Breast epithelium (tissue), 4 donors: ENCODE data around the gene PDZD4. TPM values are rescaled to one million over a fixed set of nuclear protein-coding genes. Genes with fewer than 3 reads are reported as not detected.

Source experiments
- DNase-seq, 2 donors: peaks; one replicate each; pipeline ENCODE4 v3.0.0-alpha.2; 2019; ENCODE audit warnings: low spot score in 2 of 2
- H3K27ac ChIP-seq, 2 donors: fragments of 200-600 bp; sonication (generic) in 1 of 2; one replicate each; pipeline ENCODE4 v1.5.1; 2016 to 2019; ENCODE audit warnings: mild to moderate bottlenecking in 1 of 2
- H3K27me3 ChIP-seq, 2 donors: fragments of 200-600 bp; sonication (generic) in 1 of 2; one replicate each; pipeline versions ENCODE4 v1.5.1 to v1.6.0; 2017 to 2019; ENCODE audit warnings: control low read depth in 1 of 2, mild to moderate bottlenecking in 1 of 2
- H3K36me3 ChIP-seq: fragments of 200-600 bp; one replicate; pipeline ENCODE4 v1.5.1; 2019
- H3K4me1 ChIP-seq, 2 donors: fragments of 200-600 bp; sonication (generic); one replicate each; pipeline ENCODE4 v1.5.1; 2016 to 2019; ENCODE audit warnings: control low read depth in 1 of 2
- H3K4me3 ChIP-seq, 3 donors: fragments of 200-600 bp; sonication (generic); 1 replicate in 2 of 3; 2 replicates in 1 of 3; pipeline ENCODE4 v1.5.1; 2016 to 2019; ENCODE audit warnings: mild to moderate bottlenecking in 3 of 3, moderate library complexity in 2 of 3
- H3K9me3 ChIP-seq, 2 donors: fragments of 200-600 bp; sonication (generic) in 1 of 2; one replicate each; pipeline ENCODE4 v1.5.1; 2016 to 2019; ENCODE audit warnings: control low read depth in 1 of 2
- POLR2A ChIP-seq: fragments of 450-650 bp; IDR thresholded peaks from one replicate; pipeline ENCODE4 v1.6.1; 2016; ENCODE audit warnings: antibody characterized with exemption, mild to moderate bottlenecking, moderate library complexity
- POLR2AphosphoS5 ChIP-seq, 3 donors: sonication (generic); formaldehyde crosslinking; IDR thresholded peaks; one replicate each; pipeline ENCODE4 v1.6.1; 2017; ENCODE audit warnings: antibody characterized with exemption in 3 of 3
- intact Hi-C: fragments of 100-400 bp; cut with DNase I; formaldehyde crosslinking; loops from one replicate; pipeline ENCODE4 v1.15.1; 2023; ENCODE audit warnings: low total_unique reads
- total RNA-seq, 3 donors: library from RNA; depleted of rRNA; stranded (reverse); fragments of >200 nt; gene quantifications; one replicate each; pipeline ENCODE4 v1.1.0, GENCODE V29; 2016
- TF ChIP-seq, protein P1 (sequence below), 3 donors: fragments of 450-650 bp; IDR thresholded peaks; one replicate each; pipeline ENCODE4 v1.5.1; 2016 to 2017; ENCODE audit warnings: antibody characterized with exemption in 3 of 3, mild to moderate bottlenecking in 3 of 3, moderate library complexity in 3 of 3

The PDZD4 gene
- total RNA-seq, 3 donors from 2014 or later = 0.80 to 5.6 (median 2.9) TPM

DNA sequence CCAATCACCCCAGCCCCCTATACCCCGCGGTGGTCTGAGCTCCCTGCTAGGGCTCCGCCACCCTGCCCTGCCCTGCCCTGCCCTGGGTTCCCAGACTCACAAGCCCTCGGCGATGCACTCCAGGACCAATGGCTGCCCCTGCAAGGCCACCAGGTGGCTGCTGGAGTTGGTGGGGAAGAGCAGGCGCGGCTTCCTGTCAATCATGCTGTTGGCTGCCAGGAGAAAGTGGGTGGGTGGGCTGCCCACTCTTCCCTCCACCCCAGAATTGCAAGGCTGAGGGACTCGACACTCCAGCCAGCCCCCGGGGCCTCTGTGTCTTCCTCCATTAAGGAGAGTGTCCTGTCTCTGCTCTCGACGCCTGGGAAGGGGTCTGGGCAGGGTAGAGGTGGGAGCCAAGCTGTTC lies 39.9 kb upstream of the PDZD4 start:
- no peak for DNase-seq
- Histone ChIP-seq H3K4me3 (no peak overlapping the region), H3K27me3 (peaks cover 3 to 86% of the 10 kb centered on the region in 2 donors), H3K27ac (no peak overlapping the region), H3K36me3 (no peaks in the 10 kb centered on the region), H3K4me1 (no peaks in the 10 kb centered on the region), H3K9me3 (no peaks in the 10 kb centered on the region)
- TF ChIP-seq POLR2A (no peak), POLR2AphosphoS5 (IDR thresholded peaks at IDR 0.05) (no peak)
- TF ChIP-seq, protein P1, sequence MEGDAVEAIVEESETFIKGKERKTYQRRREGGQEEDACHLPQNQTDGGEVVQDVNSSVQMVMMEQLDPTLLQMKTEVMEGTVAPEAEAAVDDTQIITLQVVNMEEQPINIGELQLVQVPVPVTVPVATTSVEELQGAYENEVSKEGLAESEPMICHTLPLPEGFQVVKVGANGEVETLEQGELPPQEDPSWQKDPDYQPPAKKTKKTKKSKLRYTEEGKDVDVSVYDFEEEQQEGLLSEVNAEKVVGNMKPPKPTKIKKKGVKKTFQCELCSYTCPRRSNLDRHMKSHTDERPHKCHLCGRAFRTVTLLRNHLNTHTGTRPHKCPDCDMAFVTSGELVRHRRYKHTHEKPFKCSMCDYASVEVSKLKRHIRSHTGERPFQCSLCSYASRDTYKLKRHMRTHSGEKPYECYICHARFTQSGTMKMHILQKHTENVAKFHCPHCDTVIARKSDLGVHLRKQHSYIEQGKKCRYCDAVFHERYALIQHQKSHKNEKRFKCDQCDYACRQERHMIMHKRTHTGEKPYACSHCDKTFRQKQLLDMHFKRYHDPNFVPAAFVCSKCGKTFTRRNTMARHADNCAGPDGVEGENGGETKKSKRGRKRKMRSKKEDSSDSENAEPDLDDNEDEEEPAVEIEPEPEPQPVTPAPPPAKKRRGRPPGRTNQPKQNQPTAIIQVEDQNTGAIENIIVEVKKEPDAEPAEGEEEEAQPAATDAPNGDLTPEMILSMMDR (IDR thresholded peaks at IDR 0.05) = no peak
- intact Hi-C loops = no loop called here

DNA sequence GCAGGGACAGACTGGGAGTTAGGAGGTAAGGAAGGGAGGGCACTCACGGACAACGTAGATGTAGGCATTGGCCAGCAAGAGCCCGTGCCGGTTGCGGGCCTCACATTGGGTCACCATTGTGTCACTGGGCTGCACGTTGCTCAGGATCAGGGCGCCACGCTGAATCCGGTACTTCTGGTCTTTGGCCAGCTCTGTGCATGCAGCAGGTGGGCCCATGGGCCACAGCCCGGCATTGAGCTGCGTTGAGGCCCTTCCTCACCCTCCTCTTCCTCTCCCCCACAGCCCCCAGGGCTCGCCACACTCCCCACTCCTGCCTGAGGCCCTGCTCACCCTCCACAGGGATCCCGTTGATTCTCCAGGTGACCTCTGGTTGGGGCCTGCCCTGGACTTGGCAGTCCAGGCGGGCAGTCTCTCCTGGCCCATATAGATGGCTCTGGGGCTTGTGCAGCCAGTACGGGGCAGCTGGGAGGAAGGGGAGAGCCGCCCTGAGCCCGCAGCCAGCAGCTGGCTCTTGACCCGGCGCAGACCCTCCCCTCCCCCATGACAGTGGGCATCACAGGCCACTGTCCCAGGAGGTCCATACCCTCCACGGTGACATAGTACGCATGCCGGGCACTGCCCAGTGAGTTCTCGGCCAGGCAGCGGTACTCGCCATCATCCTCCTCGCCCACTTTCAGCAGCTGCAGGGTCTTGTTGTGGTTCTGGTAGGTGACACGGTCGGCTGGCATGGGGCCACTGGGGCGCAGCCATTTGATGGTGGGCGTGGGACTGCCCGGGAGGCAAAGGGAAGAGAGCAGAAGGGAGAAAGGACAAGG lies 39.3 kb upstream of the PDZD4 start:
- intact Hi-C loops = no loop called here
- no peaks in the 10 kb centered on the region for H3K4me1 ChIP-seq
- peaks cover 3 to 89% of the 10 kb centered on the region in 2 donors for H3K27me3 ChIP-seq
- H3K9me3 ChIP-seq = no peaks in the 10 kb centered on the region
- no peak overlapping the region for H3K27ac ChIP-seq
- no peak overlapping the region for H3K4me3 ChIP-seq
- TF ChIP-seq POLR2AphosphoS5 (IDR thresholded peaks at IDR 0.05) = no peak
- no peak for TF ChIP-seq POLR2A
- TF ChIP-seq, protein P1 (IDR thresholded peaks at IDR 0.05) = no peak
- no peaks in the 10 kb centered on the region for H3K36me3 ChIP-seq
- DNase-seq = no peak

DNA sequence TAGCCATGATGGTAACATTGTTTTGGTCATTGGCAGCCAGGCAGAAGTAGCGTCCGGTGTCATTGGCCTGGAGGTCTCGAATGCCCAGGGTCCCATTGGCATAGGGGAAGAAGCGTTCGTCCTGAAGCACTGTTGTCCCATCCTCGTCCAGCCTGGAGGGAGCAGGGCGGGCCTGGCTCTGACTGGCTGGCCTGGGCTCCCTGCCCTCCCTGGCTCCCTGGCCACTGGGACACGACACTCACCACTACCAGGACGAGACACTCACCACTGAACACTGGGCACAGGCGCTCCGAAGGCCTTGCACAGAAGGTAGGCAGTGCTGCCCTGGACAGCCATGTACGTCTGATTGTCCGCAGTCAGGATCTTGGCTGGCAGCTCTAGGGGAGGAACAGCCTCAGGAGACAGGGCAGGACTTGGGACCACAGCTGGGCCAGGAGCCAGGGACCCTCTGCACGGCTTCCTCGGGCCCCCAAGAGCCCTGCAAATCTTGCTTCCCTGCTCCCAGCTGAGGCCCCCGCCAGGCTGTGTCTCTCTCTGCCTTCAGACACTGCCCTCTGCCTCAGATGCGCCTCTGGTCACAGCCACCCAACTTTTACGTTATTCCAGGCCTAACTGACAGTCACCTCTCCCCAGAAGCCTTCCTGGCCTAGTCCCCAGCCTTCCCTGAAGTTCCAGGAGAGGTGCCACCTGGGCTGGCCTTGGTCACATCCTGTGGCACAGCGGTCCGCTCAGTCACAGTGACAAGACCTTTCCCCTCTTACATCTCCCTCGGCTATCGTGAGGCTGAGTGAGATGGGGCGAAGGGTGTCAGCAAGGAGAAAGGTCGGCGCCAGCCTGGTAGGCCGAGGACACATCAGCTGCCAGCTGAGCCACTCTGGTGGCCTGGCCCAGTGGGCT lies 38.5 kb upstream of the PDZD4 start:
- Histone ChIP-seq H3K9me3 (no peaks in the 10 kb centered on the region), H3K4me3 (no peak overlapping the region), H3K27me3 (peaks cover 3 to 89% of the 10 kb centered on the region in 2 donors), H3K4me1 (no peaks in the 10 kb centered on the region), H3K27ac (no peak overlapping the region), H3K36me3 (no peaks in the 10 kb centered on the region)
- intact Hi-C loops = no loop called here
- DNase-seq = no peak
- TF ChIP-seq, protein P1 (IDR thresholded peaks at IDR 0.05) = no peak
- no peak for TF ChIP-seq POLR2AphosphoS5 (IDR thresholded peaks at IDR 0.05)
- no peak for TF ChIP-seq POLR2A

DNA sequence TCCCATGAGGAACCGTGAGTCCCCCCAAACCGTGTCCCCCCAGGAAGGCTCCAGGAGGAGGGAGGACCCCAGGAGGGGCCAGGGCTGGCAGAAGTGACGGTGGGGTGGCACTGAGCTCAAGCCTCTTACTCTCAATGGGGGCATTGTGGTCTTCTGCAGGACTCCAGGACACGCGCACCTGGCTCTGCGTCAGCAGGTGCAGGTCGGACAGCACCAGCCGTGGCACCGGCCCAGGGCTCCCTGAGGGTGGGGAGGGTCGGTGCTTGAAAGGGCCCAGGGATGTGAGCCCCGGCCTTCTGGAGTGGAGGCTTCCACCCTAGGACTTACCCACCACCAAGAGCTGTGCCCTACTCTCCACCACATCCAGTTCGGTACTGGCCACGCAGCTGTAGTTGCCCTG lies 37.3 kb upstream of the PDZD4 start:
- Histone ChIP-seq H3K27me3 (peaks cover 3 to 87% of the 10 kb centered on the region in 2 donors), H3K9me3 (no peaks in the 10 kb centered on the region), H3K4me1 (no peaks in the 10 kb centered on the region), H3K4me3 (no peak overlapping the region), H3K27ac (no peak overlapping the region), H3K36me3 (no peaks in the 10 kb centered on the region)
- TF ChIP-seq, protein P1 (IDR thresholded peaks at IDR 0.05) = no peak
- TF ChIP-seq POLR2A = no peak
- TF ChIP-seq POLR2AphosphoS5 (IDR thresholded peaks at IDR 0.05) = no peak
- DNase-seq = no peak
- intact Hi-C loops = no loop called here

DNA sequence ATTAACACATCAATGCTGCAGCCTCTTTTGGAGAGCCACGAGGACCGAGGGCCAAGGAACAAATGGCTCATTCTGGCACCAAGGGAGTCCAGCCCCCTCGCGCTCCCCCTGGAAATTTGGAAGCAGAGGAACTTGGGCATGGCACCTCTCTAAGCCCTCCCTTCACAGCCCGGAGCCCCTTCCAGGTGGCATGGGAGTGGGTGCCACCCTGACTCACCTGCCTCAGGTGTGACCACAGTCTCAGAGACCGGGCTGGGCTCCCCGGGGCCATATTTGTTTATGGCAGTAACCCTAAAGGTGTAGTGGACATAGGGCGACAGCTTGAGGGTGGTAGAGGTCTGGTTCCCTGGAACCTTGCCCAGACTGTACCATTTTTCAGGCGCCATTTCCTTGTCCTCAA lies 36.8 kb upstream of the PDZD4 start:
- no peak for DNase-seq
- peaks cover 3 to 87% of the 10 kb centered on the region in 2 donors for H3K27me3 ChIP-seq
- H3K27ac ChIP-seq = no peak overlapping the region
- H3K9me3 ChIP-seq = no peaks in the 10 kb centered on the region
- intact Hi-C loops = no loop called here
- H3K4me1 ChIP-seq = no peaks in the 10 kb centered on the region
- no peak for TF ChIP-seq POLR2A
- TF ChIP-seq POLR2AphosphoS5 (IDR thresholded peaks at IDR 0.05) = no peak
- TF ChIP-seq, protein P1 (IDR thresholded peaks at IDR 0.05) = no peak
- H3K4me3 ChIP-seq = no peak overlapping the region
- no peaks in the 10 kb centered on the region for H3K36me3 ChIP-seq
